Glomerular visceral epithelial cell (primary cell): Measurements from ENCODE around the gene PNPLA8.
"Not testable (repeated sequence)": the region's sequence is repeated elsewhere in the genome, so short reads cannot be mapped to it uniquely, and the experiment has no call there.

Source experiments
- DNase-seq: peaks from one replicate; pipeline ENCODE4 v3.0.0-alpha.2; 2016; ENCODE audit errors: extremely low spot score

Gene PNPLA8

GRCh38 chr7:108467391-108467790 is 58.5 kb downstream of the PNPLA8 start:
- DNase-seq = no peak

- DNase-seq = not testable (repeated sequence)
Observed at GRCh38 chr7:108466322-108466721, 59.6 kb downstream of the PNPLA8 start.

GRCh38 chr7:108464743-108465142 is 61.2 kb downstream of the PNPLA8 start:
- DNase-seq = no peak

- no peak for DNase-seq
Observed at GRCh38 chr7:108463613-108464012, 62.3 kb downstream of the PNPLA8 start.

GRCh38 chr7:108461840-108462239 is 64.1 kb downstream of the PNPLA8 start:
- DNase-seq = peak; percentile 51

GRCh38 chr7:108460964-108461363 is 65.0 kb downstream of the PNPLA8 start:
- no peak for DNase-seq

GRCh38 chr7:108459922-108460551 is 65.9 kb downstream of the PNPLA8 start:
- DNase-seq = peak; percentile 24

GRCh38 chr7:108457871-108458270 is 68.1 kb downstream of the PNPLA8 start:
- no peak for DNase-seq

- DNase-seq = no peak
Observed at GRCh38 chr7:108456845-108457540, 68.9 kb downstream of the PNPLA8 start.

DNA sequence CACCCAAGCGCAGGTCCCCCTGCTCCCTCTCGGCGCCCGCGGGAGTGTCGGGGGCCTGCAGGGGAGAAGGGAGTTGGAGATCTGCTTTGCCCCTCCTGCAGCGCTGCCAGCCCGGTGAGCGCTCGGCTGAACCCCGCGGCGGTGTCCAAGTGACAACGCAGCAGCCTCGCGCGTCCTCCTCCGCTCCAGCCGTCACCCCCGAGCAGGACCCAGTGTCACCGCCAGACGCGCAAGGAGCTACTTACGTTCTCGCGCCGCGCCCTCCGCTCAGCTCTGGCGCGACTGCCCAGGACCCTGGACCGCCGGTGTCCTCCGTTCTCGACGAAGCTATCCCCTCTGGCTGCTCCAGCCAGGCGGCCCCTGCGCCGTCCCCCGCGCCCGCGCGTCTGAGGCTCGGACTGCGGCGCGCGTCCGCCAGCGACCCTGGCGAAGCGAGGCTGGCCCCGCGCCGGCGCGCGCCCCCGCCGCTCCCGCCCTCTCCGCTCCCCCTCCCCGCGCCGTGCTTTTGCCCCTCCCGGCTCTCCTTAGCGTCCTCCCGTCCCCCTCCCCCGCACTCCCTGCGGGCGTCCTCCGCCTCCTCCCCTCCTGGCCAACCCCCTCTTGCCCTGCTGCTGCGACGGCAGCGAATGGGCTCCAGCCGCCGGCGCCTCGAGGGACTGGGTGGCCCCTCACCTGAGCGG is 69.8 kb downstream of the PNPLA8 start, which contains the start of gene NRCAM:
TSS of gene NRCAM (minus strand) at position 439 of the 680 bp plus-strand sequence. CDS start 216,372 bp downstream, outside the sequence.
- peak; percentile 20 for DNase-seq

GRCh38 chr7:108455551-108455997 is 70.4 kb downstream of the PNPLA8 start:
- peak; percentile 2 for DNase-seq

DNA sequence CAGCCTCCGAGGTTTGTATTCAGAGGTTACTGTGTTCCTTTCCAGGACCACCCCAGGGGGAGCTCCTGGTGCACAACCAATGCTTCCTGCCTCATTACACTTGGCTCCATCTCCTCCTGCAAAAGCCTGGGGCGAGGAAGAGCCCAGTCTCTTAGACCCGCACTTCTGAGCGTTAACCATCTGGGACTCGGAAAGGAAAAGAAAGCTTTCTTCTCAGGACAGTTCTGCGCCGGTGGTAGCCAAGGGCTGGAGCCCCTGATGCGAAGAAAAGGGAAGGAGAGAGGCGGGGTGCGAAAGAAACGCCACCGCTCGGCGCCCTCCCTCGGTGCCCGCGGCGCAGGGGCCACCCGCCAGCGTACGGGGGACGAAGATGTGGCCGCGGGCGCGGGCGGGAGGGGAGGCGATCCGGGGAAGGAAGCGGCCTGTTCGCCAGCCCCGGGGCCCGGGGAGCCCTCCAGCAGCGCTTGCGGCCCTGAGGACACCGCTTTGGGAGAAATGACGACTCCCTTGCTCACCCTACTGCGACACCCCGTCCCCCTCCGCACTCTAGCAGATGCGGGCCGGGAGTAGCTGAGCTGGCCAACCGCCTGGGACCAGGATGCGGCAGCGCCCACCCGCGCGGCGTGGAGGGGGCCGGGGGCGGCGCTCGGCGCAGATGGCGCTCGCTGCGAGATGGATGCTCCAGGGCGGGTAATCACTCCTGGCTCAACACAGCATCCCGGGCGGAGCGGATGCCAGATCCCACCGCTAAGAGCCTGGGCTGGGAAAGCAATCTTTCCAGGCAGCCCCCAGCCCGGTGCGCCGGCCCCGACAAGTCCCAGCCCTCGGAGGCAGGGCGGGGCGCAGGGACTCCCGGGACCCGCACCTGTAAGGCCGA is 71.0 kb downstream of the PNPLA8 start:
- peak; percentile 9 for DNase-seq

DNA sequence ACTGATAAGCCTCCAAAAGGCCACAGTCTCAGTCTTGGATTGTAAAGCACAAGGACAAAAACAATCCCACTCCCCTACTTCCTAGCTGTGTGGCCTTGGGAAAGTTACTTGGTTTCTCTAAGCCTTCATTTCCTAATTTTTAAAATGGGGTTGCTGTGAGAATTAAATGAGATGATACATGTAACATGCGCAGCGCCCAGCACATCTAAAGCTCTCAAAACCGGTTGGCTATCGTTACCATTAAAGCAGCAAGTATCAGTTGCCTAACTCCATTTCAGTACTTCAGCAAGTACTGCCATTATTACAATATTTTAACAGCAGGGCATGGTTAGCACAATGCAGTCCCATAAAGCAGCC is 71.6 kb downstream of the PNPLA8 start:
- no peak for DNase-seq

DNA sequence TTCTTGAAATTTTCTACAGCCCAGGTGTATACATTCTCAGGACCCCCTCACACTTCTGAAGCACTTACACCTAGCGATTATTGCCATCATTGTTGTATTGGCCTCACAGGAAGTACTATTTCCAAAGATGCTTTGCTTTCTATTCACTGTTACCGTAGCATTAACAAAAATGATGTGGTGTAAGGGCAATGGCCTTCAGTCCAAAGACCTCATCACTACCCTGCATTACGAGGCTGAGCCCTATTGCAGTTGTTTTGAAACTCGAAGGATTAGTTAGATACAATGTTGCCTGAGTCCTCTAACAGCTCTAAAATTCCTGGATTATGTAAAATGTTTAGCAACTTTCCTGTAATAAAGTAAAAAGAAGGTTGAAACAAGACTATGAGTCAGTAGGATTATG is 72.6 kb downstream of the PNPLA8 start:
- no peak for DNase-seq

- peak; percentile 20 for DNase-seq
Observed at GRCh38 chr7:108452707-108453106, 73.2 kb downstream of the PNPLA8 start.

GRCh38 chr7:108451296-108451848 is 74.6 kb downstream of the PNPLA8 start:
- DNase-seq = no peak

DNA sequence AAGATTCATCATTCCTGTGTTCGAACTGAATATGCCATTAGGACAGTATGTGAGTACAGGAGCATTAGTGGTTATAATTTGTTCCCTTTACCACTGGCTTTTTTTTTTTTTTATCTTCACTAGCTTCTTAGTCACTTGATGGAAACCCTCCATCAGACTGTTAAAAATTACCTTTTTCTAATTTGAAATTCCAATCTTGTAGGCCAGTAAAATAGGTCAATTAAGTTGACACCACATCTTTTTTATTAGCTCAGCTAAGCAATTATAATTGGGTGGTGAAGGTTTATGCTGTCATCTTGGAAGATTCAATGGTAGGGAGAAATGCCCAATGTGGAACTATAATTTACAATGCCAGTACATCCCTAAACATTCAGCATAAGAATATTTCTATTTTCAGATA is 75.8 kb downstream of the PNPLA8 start:
- DNase-seq = no peak

- DNase-seq = no peak
Observed at GRCh38 chr7:108449521-108449920, 76.4 kb downstream of the PNPLA8 start.

- no peak for DNase-seq
Observed at GRCh38 chr7:108448584-108449505, 77.1 kb downstream of the PNPLA8 start.

DNA sequence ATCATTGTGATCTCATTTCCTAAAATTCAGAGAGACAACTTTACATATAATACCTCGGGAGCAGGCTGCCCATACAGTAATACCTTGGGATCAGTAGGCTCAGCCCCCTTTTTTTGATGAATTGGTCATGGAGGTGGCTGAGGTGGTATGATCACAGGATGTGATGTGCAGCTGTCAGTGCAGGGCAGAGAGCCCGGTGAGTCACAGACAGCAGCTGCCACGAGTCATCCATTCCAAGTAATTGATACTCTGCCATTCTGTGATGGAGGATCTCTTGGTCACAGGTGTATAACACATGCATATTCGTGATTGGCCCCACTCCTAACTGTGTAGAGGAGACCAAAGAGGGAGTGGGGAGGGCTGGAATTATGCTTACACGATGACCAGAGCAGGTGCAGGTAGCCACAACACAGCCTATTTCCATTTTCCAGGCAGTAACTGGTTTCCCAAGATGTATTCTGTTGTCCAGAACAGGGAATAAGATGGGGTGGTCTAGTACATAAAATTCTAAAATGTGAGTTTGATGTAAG is 83.8 kb downstream of the PNPLA8 start:
- peak; percentile 30 for DNase-seq
